K562 (cell line): ENCODE results near the gene TEX22. TPM values are rescaled to one million over a fixed set of nuclear protein-coding genes. Genes with fewer than 3 reads are reported as not detected.

Source experiments
- ATF1 ChIP-seq, 2 experiments: fragments of 450-650 bp in 1 of 2; IDR thresholded peaks; 2 replicates each; pipeline ENCODE4 v1.6.1; 2016; ENCODE audit warnings: missing compliant biosample characterization in 1 of 2, missing genetic modification characterization in 1 of 2
- GMEB1 ChIP-seq: fragments of 250-450 bp; sonication (Bioruptor Pico); IDR thresholded peaks from 2 replicates; pipeline ENCODE4 v1.4.0; 2020; ENCODE audit warnings: mild to moderate bottlenecking
- IRF9 ChIP-seq: fragments of 450-650 bp; IDR thresholded peaks from 2 replicates; pipeline ENCODE4 v1.6.1; 2016; ENCODE audit warnings: missing biosample characterization, missing genetic modification characterization
- MYNN ChIP-seq, 2 experiments: sonication (generic); formaldehyde crosslinking in 1 of 2; IDR thresholded peaks; 2 replicates each; pipeline versions ENCODE4 v1.5.0 to v1.6.1; 2016 to 2020; ENCODE audit warnings: antibody characterized with exemption in 1 of 2, missing genetic modification reagents in 1 of 2
- NCOA1 ChIP-seq: fragments of 450-650 bp; IDR thresholded peaks from 2 replicates; pipeline ENCODE4 v1.6.1; 2016; ENCODE audit warnings: low read depth
- RAD51 ChIP-seq: fragments of 450-650 bp; IDR thresholded peaks from 2 replicates; pipeline ENCODE4 v1.7.1; 2016; ENCODE audit warnings: low read depth, mild to moderate bottlenecking, borderline replicate concordance
- SMAD2 ChIP-seq: fragments of 150-350 bp; IDR thresholded peaks from 2 replicates; pipeline ENCODE4 v1.6.1; 2014; ENCODE audit warnings: low read depth, mild to moderate bottlenecking, low read length
- SMARCB1 ChIP-seq: IDR thresholded peaks from 2 replicates; pipeline ENCODE4 v1.6.1; 2011; ENCODE audit warnings: improper control_type of control experiment, low read depth; ENCODE audit not compliant: insufficient read length
- SRF ChIP-seq, 2 experiments: fragments of 250-450, 450-650 bp in 1 of 2; sonication (Bioruptor Pico) in 1 of 2; sonication (generic) in 1 of 2; formaldehyde crosslinking; IDR thresholded peaks; 2 replicates each; pipeline versions ENCODE4 v1.5.0 to v1.5.1; 2020 to 2022; ENCODE audit warnings: mild to moderate bottlenecking in 1 of 2, missing genetic modification reagents in 1 of 2
- SRSF9 ChIP-seq: fragments of 200-400 bp; formaldehyde crosslinking; IDR thresholded peaks from 2 replicates; pipeline ENCODE4 v1.6.1; 2017; ENCODE audit warnings: low read depth, low read length, borderline replicate concordance
- TAF15 ChIP-seq: fragments of 200-400 bp; formaldehyde crosslinking; IDR thresholded peaks from 2 replicates; pipeline ENCODE4 v1.6.1; 2017; ENCODE audit warnings: mild to moderate bottlenecking, low read depth, low read length, moderate library complexity
- THRB ChIP-seq: fragments of 450-650 bp; formaldehyde crosslinking; conservative IDR thresholded peaks from 2 replicates; pipeline ENCODE4 v1.4.0; 2022; ENCODE audit warnings: mild to moderate bottlenecking, missing genetic modification characterization
- ZNF311 ChIP-seq: fragments of 250-450 bp; sonication (Bioruptor Pico); IDR thresholded peaks from 2 replicates; pipeline ENCODE4 v1.4.0; 2020; ENCODE audit warnings: mild to moderate bottlenecking, moderate library complexity
- ZNF551 ChIP-seq: fragments of 250-450 bp; sonication (Bioruptor Pico); IDR thresholded peaks from 2 replicates; pipeline ENCODE4 v1.5.0; 2021; ENCODE audit warnings: mild to moderate bottlenecking, moderate library complexity
- ZNF57 ChIP-seq: fragments of 450-650 bp; formaldehyde crosslinking; IDR thresholded peaks from 2 replicates; pipeline ENCODE4 v1.4.0; 2020; ENCODE audit warnings: mild to moderate bottlenecking, moderate library complexity
- polyA plus RNA-seq, 8 experiments: library from polyadenylated mRNA; depleted of rRNA in 4 of 8; stranded (reverse) in 5 of 8; unstranded in 3 of 8; fragments of >200 nt; fragmentation: Nextera tagmentation in 2 of 8; fragmentation: Illumina TruSeq in 1 of 8; extraction: Ambion mirVana in 2 of 8; extraction: Trizol in 1 of 8; gene quantifications; 2 replicates each; pipeline versions ENCODE4 v1.2.1 to v1.2.3, GENCODE V29; 2011 to 2014; ENCODE audit warnings: inconsistent platforms in 1 of 8, missing spikeins in 1 of 8
- total RNA-seq, 7 experiments: library from RNA; depleted of rRNA in 6 of 7; stranded (reverse); fragments of >200 nt in 6 of 7; fragmentation: Illumina TruSeq in 2 of 7; extraction: Trizol in 2 of 7; gene quantifications; 2 replicates each; pipeline versions ENCODE4 v1.2.1 to v1.2.3, GENCODE V29; 2011 to 2021; ENCODE audit warnings: low replicate concordance in 1 of 7
- TF ChIP-seq, protein P1 (sequence below), 2 experiments: fragments of 450-650 bp in 1 of 2; sonication (generic) in 1 of 2; formaldehyde crosslinking in 1 of 2; IDR thresholded peaks in 1 of 2; conservative IDR thresholded peaks in 1 of 2; 2 replicates each; pipeline versions ENCODE4 v1.6.1 to v1.8.1; 2016 to 2023; ENCODE audit warnings: mild to moderate bottlenecking in 2 of 2, moderate library complexity in 2 of 2, inconsistent platforms in 1 of 2, missing genetic modification reagents in 1 of 2
- TF ChIP-seq, protein P2 (sequence below): sonication (generic); formaldehyde crosslinking; IDR thresholded peaks from 2 replicates; pipeline ENCODE4 v1.8.0; 2023; ENCODE audit warnings: mild to moderate bottlenecking, missing genetic modification reagents
- TF ChIP-seq, protein P3 (sequence below): fragments of 250-450 bp; sonication (Bioruptor Pico); IDR thresholded peaks from 2 replicates; pipeline ENCODE4 v1.5.0; 2020; ENCODE audit warnings: mild to moderate bottlenecking, borderline replicate concordance

Gene TEX22
- total and polyA plus RNA-seq, 9 of the 15 experiments (the other 6 are each of a cell fraction or from before 2014, with no cell fraction given), result 0.04 to 1.7 (median 0.23) TPM; not detected in 2

- no peak for TF ChIP-seq TAF15
- TF ChIP-seq SMARCB1, result no peak
- TF ChIP-seq SRSF9, result no peak
- no peak for TF ChIP-seq ATF1 (CRISPR knock-in tag; IDR thresholded peaks at IDR 0.05)
- peak; percentile 18; the same call in 1 of the 2 replicates for TF ChIP-seq ATF1 (tag; IDR thresholded peaks at IDR 0.05)
- TF ChIP-seq ZNF551, result no peak
- TF ChIP-seq THRB (CRISPR knock-in tag), result no peak
- peak; percentile 47 for TF ChIP-seq GMEB1
- TF ChIP-seq SRF (CRISPR knock-in tag; IDR thresholded peaks at IDR 0.05), result no peak
- TF ChIP-seq, protein P1, sequence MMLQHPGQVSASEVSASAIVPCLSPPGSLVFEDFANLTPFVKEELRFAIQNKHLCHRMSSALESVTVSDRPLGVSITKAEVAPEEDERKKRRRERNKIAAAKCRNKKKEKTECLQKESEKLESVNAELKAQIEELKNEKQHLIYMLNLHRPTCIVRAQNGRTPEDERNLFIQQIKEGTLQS (IDR thresholded peaks at IDR 0.05), result peak; percentile 77
- TF ChIP-seq, protein P1 (CRISPR knock-in tag; conservative IDR thresholded peaks at IDR 0.05), result no peak
- TF ChIP-seq, protein P2, sequence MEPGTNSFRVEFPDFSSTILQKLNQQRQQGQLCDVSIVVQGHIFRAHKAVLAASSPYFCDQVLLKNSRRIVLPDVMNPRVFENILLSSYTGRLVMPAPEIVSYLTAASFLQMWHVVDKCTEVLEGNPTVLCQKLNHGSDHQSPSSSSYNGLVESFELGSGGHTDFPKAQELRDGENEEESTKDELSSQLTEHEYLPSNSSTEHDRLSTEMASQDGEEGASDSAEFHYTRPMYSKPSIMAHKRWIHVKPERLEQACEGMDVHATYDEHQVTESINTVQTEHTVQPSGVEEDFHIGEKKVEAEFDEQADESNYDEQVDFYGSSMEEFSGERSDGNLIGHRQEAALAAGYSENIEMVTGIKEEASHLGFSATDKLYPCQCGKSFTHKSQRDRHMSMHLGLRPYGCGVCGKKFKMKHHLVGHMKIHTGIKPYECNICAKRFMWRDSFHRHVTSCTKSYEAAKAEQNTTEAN, result no peak
- TF ChIP-seq, protein P3, sequence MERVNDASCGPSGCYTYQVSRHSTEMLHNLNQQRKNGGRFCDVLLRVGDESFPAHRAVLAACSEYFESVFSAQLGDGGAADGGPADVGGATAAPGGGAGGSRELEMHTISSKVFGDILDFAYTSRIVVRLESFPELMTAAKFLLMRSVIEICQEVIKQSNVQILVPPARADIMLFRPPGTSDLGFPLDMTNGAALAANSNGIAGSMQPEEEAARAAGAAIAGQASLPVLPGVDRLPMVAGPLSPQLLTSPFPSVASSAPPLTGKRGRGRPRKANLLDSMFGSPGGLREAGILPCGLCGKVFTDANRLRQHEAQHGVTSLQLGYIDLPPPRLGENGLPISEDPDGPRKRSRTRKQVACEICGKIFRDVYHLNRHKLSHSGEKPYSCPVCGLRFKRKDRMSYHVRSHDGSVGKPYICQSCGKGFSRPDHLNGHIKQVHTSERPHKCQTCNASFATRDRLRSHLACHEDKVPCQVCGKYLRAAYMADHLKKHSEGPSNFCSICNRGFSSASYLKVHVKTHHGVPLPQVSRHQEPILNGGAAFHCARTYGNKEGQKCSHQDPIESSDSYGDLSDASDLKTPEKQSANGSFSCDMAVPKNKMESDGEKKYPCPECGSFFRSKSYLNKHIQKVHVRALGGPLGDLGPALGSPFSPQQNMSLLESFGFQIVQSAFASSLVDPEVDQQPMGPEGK (CRISPR knock-in tag), result no peak
- no peak for TF ChIP-seq IRF9 (tag)
- no peak for TF ChIP-seq ZNF311
- TF ChIP-seq ZNF57 (CRISPR knock-in tag), result no peak
- no peak for TF ChIP-seq MYNN (IDR thresholded peaks at IDR 0.05)
- no peak for TF ChIP-seq MYNN (CRISPR knock-in tag; IDR thresholded peaks at IDR 0.05)
- TF ChIP-seq NCOA1, result no peak
- TF ChIP-seq RAD51, result no peak
- no peak for TF ChIP-seq SMAD2
These were observed at the start of gene TEX22 (continued) for GRCh38 chr14:105398044-105398725.
